GM12878 (cell line): Measurements from ENCODE around the gene GRB10.

ENCODE experiments used
- ATF7 ChIP-seq: fragments of 450-650 bp; IDR thresholded peaks from 2 replicates; pipeline ENCODE4 v1.6.1; 2016; ENCODE audit warnings: low read depth, mild to moderate bottlenecking
- BHLHE40 ChIP-seq, 2 experiments: fragments of 450-650 bp in 1 of 2; IDR thresholded peaks; 2 replicates each; pipeline ENCODE4 v1.6.1; 2011 to 2017; ENCODE audit warnings: low read depth in 2 of 2, borderline replicate concordance in 1 of 2, improper control_type of control experiment in 1 of 2, low read length in 1 of 2, mild to moderate bottlenecking in 1 of 2
- CTCF ChIP-seq, 3 experiments: IDR thresholded peaks in 2 of 3; conservative IDR thresholded peaks in 1 of 3; 2 replicates each; pipeline ENCODE4 v1.5.1; 2011; ENCODE audit warnings: low read depth in 3 of 3, low read length in 3 of 3, mild to moderate bottlenecking in 3 of 3, control low read depth in 2 of 3, moderate library complexity in 2 of 3, inconsistent platforms in 1 of 3, mixed read lengths in 1 of 3; ENCODE audit not compliant: control insufficient read depth in 2 of 3, insufficient read depth in 1 of 3; ENCODE audit errors: extremely low read depth in 1 of 3
- HCFC1 ChIP-seq: fragments of 150-350 bp; IDR thresholded peaks from 2 replicates; pipeline ENCODE4 v1.6.1; 2014; ENCODE audit warnings: low read length
- NFIC ChIP-seq: IDR thresholded peaks from 2 replicates; pipeline ENCODE4 v1.6.1; 2012; ENCODE audit warnings: low read depth, mild to moderate bottlenecking, inconsistent platforms, low read length, moderate library complexity
- POLR2AphosphoS5 ChIP-seq: IDR thresholded peaks from 2 replicates; pipeline ENCODE4 v1.6.1; 2011; ENCODE audit warnings: mild to moderate bottlenecking, low read length, inconsistent platforms
- POU2F2 ChIP-seq: IDR thresholded peaks from 3 replicates; pipeline ENCODE4 v1.6.1; 2011; ENCODE audit warnings: low read depth, mild to moderate bottlenecking, low read length, borderline replicate concordance
- REST ChIP-seq: IDR thresholded peaks from 2 replicates; pipeline ENCODE4 v1.6.1; 2012; ENCODE audit warnings: mild to moderate bottlenecking, low read depth, low read length
- RFX5 ChIP-seq: IDR thresholded peaks from 2 replicates; pipeline ENCODE4 v1.6.1; 2011; ENCODE audit warnings: low read depth, low read length, improper control_type of control experiment
- TAF1 ChIP-seq: IDR thresholded peaks from 2 replicates; pipeline ENCODE4 v1.6.1; 2011; ENCODE audit warnings: mild to moderate bottlenecking, low read depth, low read length, borderline replicate concordance
- TF ChIP-seq, protein P1 (sequence below): fragments of 450-650 bp; IDR thresholded peaks from 2 replicates; pipeline ENCODE4 v1.6.1; 2017; ENCODE audit warnings: mild to moderate bottlenecking
- TF ChIP-seq, protein P2 (sequence below): fragments of 450-650 bp; IDR thresholded peaks from 2 replicates; pipeline ENCODE4 v1.6.1; 2016; ENCODE audit warnings: mild to moderate bottlenecking

DNA sequence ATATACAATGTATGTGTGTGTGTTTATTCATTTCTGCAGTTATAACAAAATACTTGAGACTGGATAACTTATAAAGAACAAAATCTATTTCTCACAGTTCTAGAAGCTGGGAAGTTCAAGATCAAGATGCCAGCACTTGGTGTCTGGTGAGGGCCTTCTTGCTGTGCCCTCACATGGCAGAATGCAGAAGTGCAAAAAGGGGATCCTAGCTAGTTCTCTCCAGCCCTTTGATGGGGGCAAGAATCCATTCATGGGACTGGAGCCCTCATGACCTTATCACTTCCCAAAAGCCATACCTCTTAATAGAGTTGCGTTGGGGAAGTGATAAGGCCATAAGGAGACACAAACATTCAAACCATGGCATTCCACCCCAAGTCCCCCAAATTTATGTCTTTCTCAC lies 8.4 kb downstream of the GRB10 start:
- TF ChIP-seq POU2F2 (no peak), RFX5 (no peak), CTCF (IDR thresholded peaks at IDR 0.05 in 2 of 3, conservative IDR thresholded peaks at IDR 0.05 in 1 of 3; ENCODE audit: control insufficient read depth in 2 of 3, extremely low read depth in 1 of 3, insufficient read depth in 1 of 3, low read depth in 3 of 3, low read length in 3 of 3) (no peak), NFIC (no peak), BHLHE40 (IDR thresholded peaks at IDR 0.05; ENCODE audit: borderline replicate concordance in 1 of 2, low read depth in 2 of 2, low read length in 1 of 2) (no peak), REST (no peak), POLR2AphosphoS5 (no peak), ATF7 (no peak), TAF1 (no peak), HCFC1 (no peak)
- TF ChIP-seq, protein P1, sequence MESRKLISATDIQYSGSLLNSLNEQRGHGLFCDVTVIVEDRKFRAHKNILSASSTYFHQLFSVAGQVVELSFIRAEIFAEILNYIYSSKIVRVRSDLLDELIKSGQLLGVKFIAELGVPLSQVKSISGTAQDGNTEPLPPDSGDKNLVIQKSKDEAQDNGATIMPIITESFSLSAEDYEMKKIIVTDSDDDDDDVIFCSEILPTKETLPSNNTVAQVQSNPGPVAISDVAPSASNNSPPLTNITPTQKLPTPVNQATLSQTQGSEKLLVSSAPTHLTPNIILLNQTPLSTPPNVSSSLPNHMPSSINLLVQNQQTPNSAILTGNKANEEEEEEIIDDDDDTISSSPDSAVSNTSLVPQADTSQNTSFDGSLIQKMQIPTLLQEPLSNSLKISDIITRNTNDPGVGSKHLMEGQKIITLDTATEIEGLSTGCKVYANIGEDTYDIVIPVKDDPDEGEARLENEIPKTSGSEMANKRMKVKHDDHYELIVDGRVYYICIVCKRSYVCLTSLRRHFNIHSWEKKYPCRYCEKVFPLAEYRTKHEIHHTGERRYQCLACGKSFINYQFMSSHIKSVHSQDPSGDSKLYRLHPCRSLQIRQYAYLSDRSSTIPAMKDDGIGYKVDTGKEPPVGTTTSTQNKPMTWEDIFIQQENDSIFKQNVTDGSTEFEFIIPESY = no peak
- TF ChIP-seq, protein P2, sequence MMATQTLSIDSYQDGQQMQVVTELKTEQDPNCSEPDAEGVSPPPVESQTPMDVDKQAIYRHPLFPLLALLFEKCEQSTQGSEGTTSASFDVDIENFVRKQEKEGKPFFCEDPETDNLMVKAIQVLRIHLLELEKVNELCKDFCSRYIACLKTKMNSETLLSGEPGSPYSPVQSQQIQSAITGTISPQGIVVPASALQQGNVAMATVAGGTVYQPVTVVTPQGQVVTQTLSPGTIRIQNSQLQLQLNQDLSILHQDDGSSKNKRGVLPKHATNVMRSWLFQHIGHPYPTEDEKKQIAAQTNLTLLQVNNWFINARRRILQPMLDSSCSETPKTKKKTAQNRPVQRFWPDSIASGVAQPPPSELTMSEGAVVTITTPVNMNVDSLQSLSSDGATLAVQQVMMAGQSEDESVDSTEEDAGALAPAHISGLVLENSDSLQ = no peak
